Measurements from ENCODE around the gene ZNF341. TPM values are rescaled to one million over a fixed set of nuclear protein-coding genes. Genes with fewer than 3 reads are reported as not detected.

Gene ZNF341
- total RNA-seq, 1 donor from 2014 or later: 3.3 TPM

- Mint-ChIP-seq H3K4me3 (ENCODE audit: unreplicated experiment) (no peak overlapping the region), H3K9me3 (ENCODE audit: unreplicated experiment) (peaks cover 2% of the 10 kb centered on the region), H3K4me1 (ENCODE audit: low read depth, unreplicated experiment) (peaks cover 4% of the 10 kb centered on the region), H3K27me3 (ENCODE audit: unreplicated experiment) (peaks cover 4% of the 10 kb centered on the region), H3K36me3 (ENCODE audit: unreplicated experiment) (no peaks in the 10 kb centered on the region), H3K27ac (ENCODE audit: unreplicated experiment) (no peak overlapping the region)
- TF ChIP-seq, protein P1, sequence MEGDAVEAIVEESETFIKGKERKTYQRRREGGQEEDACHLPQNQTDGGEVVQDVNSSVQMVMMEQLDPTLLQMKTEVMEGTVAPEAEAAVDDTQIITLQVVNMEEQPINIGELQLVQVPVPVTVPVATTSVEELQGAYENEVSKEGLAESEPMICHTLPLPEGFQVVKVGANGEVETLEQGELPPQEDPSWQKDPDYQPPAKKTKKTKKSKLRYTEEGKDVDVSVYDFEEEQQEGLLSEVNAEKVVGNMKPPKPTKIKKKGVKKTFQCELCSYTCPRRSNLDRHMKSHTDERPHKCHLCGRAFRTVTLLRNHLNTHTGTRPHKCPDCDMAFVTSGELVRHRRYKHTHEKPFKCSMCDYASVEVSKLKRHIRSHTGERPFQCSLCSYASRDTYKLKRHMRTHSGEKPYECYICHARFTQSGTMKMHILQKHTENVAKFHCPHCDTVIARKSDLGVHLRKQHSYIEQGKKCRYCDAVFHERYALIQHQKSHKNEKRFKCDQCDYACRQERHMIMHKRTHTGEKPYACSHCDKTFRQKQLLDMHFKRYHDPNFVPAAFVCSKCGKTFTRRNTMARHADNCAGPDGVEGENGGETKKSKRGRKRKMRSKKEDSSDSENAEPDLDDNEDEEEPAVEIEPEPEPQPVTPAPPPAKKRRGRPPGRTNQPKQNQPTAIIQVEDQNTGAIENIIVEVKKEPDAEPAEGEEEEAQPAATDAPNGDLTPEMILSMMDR (IDR thresholded peaks at IDR 0.05; ENCODE audit: partially characterized antibody, unreplicated experiment): no peak
- no peak for DNase-seq
These were observed 57.5 kb downstream of the ZNF341 start for GRCh38 chr20:33789109-33789857.

GRCh38 chr20:33789858-33790182 lies 58.0 kb downstream of the ZNF341 start:
- TF ChIP-seq, protein P1 (IDR thresholded peaks at IDR 0.05; ENCODE audit: partially characterized antibody, unreplicated experiment): no peak
- no peak for DNase-seq
- Mint-ChIP-seq H3K4me1 (ENCODE audit: low read depth, unreplicated experiment) (peaks cover 4% of the 10 kb centered on the region), H3K27ac (ENCODE audit: unreplicated experiment) (no peak overlapping the region), H3K27me3 (ENCODE audit: unreplicated experiment) (peaks cover 4% of the 10 kb centered on the region), H3K4me3 (ENCODE audit: unreplicated experiment) (no peak overlapping the region), H3K36me3 (ENCODE audit: unreplicated experiment) (no peaks in the 10 kb centered on the region), H3K9me3 (ENCODE audit: unreplicated experiment) (peaks cover under 1% of the 10 kb centered on the region)

DNA sequence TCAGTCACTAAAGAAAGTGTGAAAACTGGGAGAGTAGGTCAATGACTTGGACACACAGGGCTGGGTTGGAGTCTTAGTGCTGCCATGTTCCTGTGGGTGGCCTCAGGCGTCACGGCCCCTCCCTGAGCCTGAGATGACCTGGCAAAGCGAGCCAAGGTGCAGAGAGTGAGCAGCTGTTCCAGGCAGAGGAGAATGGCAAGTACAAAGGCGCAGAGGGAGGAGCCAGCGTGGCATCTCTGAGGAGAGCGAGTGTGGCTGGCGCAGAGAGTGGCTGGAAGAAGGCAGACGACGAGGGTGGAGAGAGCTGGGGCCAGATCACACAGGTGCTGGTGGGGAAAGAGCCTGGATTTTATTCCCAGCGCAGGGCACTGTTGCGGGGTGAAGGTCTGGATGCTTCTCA lies 58.8 kb downstream of the ZNF341 start:
- DNase-seq: no peak
- Mint-ChIP-seq H3K27me3 (ENCODE audit: unreplicated experiment) (peaks cover 4% of the 10 kb centered on the region), H3K4me1 (ENCODE audit: low read depth, unreplicated experiment) (peaks cover 4% of the 10 kb centered on the region), H3K27ac (ENCODE audit: unreplicated experiment) (no peak overlapping the region), H3K36me3 (ENCODE audit: unreplicated experiment) (no peaks in the 10 kb centered on the region), H3K4me3 (ENCODE audit: unreplicated experiment) (peak overlapping the region; percentile 10), H3K9me3 (ENCODE audit: unreplicated experiment) (no peaks in the 10 kb centered on the region)
- TF ChIP-seq, protein P1 (IDR thresholded peaks at IDR 0.05; ENCODE audit: partially characterized antibody, unreplicated experiment): no peak

- Mint-ChIP-seq H3K27ac (ENCODE audit: unreplicated experiment) (no peak overlapping the region), H3K4me1 (ENCODE audit: low read depth, unreplicated experiment) (peaks cover 4% of the 10 kb centered on the region), H3K27me3 (ENCODE audit: unreplicated experiment) (peaks cover 4% of the 10 kb centered on the region), H3K9me3 (ENCODE audit: unreplicated experiment) (no peaks in the 10 kb centered on the region), H3K4me3 (ENCODE audit: unreplicated experiment) (no peak overlapping the region), H3K36me3 (ENCODE audit: unreplicated experiment) (no peaks in the 10 kb centered on the region)
- TF ChIP-seq, protein P1 (IDR thresholded peaks at IDR 0.05; ENCODE audit: partially characterized antibody, unreplicated experiment): no peak
- DNase-seq: no peak
These were observed 59.2 kb downstream of the ZNF341 start for GRCh38 chr20:33791021-33791420.

DNA sequence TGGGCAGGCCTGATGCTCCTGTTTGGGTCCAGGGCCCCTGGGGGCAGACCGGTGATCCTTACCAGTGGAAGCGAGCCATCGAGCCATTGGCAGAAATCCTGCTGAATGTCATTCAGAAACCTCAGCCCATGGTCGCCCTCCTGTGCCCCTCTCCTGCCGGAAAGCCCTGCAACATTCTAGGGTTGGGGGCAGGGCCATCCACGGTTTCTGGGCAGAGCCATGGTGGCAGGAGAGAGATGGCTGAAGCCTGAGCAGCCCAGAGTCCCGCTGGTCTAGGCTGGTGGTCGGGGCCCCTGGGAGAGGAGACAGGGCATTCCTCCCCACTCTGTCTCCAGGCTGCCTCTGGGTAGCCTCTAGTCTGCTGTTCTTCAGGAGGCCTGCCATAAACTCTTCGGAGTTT lies 59.7 kb downstream of the ZNF341 start:
- Mint-ChIP-seq H3K4me1 (ENCODE audit: low read depth, unreplicated experiment) (peaks cover 4% of the 10 kb centered on the region), H3K36me3 (ENCODE audit: unreplicated experiment) (no peaks in the 10 kb centered on the region), H3K27ac (ENCODE audit: unreplicated experiment) (no peak overlapping the region), H3K9me3 (ENCODE audit: unreplicated experiment) (no peaks in the 10 kb centered on the region), H3K4me3 (ENCODE audit: unreplicated experiment) (no peak overlapping the region), H3K27me3 (ENCODE audit: unreplicated experiment) (peaks cover 4% of the 10 kb centered on the region)
- DNase-seq: no peak
- TF ChIP-seq, protein P1 (IDR thresholded peaks at IDR 0.05; ENCODE audit: partially characterized antibody, unreplicated experiment): no peak
